ENCODE measurements around the gene FAM3A.
"Not testable (repeated sequence)": the region's sequence is repeated elsewhere in the genome, so short reads cannot be mapped to it uniquely, and the experiment has no call there.

Gene FAM3A, protein sequence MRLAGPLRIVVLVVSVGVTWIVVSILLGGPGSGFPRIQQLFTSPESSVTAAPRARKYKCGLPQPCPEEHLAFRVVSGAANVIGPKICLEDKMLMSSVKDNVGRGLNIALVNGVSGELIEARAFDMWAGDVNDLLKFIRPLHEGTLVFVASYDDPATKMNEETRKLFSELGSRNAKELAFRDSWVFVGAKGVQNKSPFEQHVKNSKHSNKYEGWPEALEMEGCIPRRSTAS

DNA sequence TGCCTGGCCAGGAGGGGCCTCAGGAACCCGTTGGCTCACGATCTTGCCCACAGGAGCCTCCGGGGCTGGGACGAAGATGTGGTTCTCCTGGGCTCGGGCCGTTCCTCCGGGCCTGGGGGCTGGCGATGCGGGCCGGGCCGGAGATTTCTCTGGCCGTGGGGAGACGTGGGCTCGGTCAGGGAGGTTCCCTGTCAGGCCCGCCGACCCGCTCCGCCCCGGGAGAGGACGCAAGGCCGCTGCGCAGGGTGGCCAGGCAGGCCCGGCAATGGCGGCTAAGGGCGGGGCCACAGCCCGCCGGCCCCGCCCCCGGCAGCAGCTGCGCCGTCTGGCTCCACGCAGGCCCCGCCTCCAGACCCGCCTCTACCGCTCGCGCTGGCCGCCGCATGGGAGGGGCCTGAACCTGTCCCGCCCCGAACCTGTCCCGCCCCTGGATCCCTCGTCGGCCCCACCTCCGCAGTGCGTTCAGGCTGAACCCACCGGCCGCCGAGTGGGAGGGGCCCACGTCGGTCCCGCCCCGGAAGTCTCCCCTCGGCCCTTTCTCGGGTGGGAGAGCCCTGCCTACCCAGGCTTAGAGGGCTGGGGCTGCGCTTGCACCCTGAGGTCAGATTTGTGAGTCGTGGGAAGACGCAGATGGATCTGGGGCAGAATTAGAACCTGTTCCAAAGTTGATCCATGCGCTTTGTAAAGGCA is at the start of gene FAM3A:
FAM3A (minus strand) TSS at position 267 of the 690 bp plus-strand sequence. CDS start 460 bp downstream, outside the sequence.
- peak; percentile 89 to 92 for DNase-seq (ENCODE audit: low read depth in 2 of 2)

DNA sequence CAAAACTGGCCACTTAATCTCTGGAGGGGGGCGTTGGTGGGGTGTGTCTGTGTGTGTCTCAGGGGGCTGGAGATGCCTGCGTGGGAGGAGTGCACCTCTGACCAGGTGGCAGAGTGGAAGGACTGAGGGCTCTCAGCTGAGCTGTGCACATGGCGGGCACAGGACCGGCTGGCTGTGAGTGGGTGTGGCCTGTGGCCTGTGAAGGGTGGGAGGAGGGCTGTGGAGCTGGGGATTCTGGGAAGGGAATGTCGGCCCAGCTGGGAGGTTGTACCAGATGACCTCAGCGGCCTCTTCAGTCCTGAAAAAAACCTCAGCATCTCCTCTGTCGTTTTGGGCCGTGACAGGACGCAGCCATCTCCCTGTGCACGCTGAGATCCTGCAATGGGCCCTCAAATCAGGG is 46.3 kb upstream of the FAM3A start:
- DNase-seq (ENCODE audit: low read depth in 2 of 2), result not testable (repeated sequence)

DNA sequence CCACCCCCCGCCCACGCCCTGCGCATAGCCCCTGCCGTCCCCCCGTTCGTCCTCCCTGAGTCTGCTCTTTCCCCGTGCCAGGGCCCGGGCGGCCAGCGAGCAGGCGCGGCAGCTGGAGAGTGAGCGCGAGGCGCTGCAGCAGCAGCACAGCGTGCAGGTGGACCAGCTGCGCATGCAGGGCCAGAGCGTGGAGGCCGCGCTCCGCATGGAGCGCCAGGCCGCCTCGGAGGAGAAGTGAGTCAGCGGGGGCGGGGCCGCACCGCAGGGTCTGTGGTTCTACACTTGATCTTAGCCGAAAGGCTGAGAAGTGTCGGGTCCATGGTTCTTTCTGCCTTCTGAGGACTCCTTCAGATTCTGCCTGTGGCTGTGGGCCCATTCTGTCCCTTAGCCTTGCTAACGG is 44.3 kb upstream of the FAM3A start:
- DNase-seq (ENCODE audit: low read depth in 2 of 2), result not testable (repeated sequence)

DNA sequence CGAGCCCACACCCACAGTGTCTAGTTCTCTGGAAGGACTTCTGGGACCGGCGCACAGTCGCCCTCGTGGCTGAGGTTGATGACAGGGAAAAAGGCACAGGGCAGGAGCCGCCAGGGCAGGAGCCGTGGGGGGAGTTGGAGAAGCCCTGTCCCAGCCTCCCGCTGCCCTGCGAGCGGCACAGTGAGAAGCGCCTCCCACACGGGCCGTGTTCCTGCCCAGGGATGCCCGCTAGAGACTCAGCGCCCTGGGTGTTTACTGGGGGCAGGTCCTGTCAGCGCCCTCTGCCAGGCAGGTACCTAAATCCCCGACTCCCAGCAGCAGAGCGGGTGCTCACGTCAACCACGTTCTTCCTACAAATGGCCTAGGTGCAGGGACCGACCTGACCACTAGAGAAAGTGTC is 42.9 kb upstream of the FAM3A start:
- not testable (repeated sequence) for DNase-seq (ENCODE audit: low read depth in 2 of 2)

DNA sequence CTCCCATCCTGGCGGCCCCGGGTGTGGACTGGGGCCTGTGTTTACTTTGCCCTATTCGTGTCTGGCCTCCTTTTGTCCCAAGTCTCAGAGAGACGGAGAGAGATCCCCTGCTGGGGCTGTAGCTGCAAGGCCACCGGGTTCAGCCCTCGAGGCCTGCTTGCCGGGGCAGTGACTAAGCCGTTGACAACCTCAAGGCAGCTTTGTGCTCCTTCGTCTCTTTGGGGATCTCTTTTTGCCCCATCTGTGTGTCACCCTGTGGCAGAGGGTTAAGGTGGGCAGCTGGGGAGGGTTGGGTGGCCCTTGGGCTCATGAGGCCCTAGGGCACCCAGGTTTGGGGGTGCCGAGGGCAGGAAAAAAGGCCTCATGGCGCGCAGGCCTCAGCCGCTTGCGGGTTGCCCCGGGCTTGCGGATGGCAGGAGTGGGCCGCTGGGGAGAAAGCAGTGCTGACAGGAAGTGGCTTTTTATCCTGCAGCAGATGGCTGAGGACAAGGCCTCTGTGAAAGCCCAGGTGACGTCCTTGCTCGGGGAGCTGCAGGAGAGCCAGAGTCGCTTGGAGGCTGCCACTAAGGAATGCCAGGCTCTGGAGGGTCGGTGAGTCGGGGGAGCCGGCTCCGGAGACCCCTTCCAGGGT is 42.1 kb upstream of the FAM3A start:
- not testable (repeated sequence) for DNase-seq (ENCODE audit: low read depth in 2 of 2)

DNA sequence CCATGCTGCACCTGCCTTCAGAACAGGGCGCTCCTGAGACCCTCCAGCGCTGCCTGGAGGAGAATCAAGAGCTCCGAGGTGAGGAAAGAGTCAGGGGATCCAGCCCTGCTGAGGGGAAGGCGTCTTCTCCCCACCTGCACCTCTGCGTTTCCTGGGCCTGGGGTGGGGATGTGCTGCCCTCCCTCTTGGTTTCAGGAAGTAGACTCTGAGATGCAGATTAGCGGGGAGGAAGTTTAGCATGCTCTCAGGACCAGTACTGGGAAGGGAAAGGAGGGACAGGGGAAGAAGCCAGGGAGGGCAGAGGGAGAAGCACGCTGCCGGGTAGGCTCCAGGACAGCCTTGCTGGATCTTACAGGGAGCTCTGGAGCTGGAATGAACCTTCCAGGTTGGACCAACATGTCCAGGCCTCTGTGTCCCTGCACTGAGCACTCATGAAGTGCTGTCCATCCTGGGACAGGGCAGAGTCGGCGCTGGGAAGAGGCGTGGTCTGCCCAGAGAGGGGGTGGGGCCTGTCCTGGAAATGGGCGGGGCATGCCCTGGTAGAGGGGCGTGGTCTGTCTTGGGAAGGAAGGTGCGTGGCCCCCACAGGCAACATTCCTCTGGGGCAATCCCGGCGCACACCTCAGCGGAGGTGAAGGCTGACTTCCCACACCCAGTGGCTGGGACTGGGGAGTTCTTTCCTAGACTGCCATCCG is 36.2 kb upstream of the FAM3A start:
- DNase-seq (ENCODE audit: low read depth in 2 of 2), result not testable (repeated sequence)

DNA sequence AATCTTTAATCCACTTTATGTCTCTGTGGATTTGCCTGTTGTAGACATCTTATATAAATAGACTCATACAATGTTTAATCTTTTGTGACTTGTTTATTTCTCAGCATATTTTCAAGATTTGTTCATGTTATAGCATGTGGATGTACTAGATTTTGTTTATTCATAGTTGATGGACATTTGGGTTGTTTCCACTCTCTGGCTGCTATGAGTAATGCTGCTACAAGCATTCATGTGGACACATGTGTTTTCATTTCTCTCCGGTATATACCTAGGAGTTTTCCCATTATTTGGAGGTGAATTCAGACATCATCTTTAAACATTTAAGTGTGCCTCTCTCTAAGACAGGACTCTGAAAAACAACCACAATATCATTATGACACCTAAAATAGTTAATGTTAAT is 33.7 kb upstream of the FAM3A start:
- DNase-seq (ENCODE audit: low read depth in 2 of 2), result no peak

DNA sequence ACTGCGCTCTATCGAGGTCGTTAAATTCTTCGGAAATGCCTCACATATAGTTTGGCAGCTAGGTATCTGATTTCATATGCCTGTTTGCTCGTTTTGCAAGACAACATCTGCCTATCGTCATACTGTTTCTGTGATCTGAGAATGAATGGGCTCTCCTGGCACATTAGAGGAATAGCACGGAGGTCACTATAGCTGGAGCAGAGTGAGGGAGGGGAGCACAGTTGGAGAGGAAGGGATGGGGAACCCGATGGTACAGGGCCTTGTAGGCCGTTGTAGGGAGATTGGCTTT is 31.9 kb upstream of the FAM3A start:
- DNase-seq (ENCODE audit: low read depth in 2 of 2), result no peak

DNA sequence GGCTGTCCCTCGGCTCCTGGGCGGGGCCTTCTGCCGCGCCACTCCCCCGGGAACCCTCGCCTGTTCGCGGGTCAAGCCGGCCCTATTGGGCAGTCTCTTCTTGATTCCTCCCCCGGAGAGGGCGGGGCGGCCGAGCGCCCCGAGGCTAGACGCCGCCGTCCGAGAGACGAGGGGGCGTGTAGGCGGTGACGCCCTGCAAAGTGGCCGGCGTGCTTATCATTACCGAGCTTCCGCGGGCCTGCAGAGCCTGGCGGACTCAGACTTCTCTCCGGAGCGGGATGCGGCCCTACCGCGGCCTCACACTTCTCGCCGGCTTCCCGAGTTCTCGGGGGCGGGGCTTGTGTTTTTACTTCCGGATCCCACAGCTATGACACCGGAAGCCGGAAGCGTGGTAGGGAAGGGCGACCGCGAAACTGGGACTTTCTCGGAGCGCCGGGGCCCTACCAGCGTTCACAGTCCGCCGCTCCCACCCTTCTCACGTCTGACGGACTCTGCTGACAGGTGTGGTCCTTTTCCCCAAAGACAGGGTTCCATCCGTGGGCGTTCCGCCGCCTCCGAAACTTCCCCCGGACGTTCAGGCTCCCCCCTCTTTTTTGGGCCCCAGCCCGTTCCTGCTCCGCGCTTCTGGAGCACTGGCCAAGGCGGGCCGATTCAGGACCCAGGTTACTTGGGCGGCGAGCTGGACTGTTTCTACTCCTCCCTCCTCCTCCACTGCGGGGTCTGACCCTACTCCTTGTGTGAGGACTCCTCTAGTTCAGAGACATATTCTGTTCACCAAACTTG is 31.4 kb upstream of the FAM3A start, which contains the start of gene IKBKG:
IKBKG (plus strand) TSS at position 376 of the 783 bp plus-strand sequence. CDS start 4,383 bp downstream, outside the sequence.
- DNase-seq (ENCODE audit: low read depth in 2 of 2), result peak; percentile 78 to 82

DNA sequence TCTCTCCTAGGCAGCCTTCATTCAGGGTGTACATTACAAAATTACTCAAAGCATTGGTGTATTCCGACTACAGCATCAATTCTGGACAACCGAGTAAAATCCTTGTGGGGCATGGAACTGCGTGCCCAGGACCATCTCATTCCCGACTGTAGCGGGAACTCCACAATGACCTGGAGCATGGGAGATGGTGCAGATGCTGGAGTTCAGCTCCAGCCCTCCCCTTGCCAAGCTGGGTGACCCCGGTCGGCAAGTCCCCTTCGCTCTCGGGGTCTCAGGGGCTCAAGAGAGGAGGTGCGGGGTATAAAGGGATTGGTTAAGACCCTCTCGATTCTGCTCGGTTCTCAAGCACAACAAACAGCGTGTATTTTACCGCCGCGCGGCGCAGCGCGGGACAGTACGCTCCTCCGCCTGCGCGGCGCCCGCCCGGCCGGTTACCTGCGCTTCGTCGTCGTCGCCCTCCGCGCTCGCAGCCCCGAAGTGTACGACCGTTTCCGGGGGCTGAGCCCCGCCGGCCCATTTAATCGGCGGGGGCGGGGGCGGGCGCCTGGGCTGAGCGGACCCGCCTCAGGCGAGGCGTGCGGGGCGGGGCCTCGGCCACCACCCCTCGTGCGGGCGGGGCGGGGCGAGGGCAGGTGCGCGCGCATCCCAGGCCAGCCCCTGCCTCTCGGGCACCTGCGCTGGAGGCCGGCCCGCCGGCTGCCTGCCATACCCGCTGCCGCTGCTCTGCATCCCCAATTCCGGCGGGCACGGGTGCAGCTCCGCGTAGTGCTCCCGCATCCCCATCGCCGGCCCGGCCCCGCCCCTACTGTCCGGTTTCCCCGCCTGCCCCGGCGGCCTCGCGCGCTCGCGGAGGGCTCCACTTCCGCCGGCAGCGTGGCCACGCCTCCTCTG is 30.6 kb upstream of the FAM3A start, which contains the start of gene G6PD:
G6PD (minus strand) TSS at position 493 of the 891 bp plus-strand sequence. CDS start 691 bp downstream, outside the sequence.
- DNase-seq (ENCODE audit: low read depth in 2 of 2), result peak in 1 of 2 donors; percentile 73

DNA sequence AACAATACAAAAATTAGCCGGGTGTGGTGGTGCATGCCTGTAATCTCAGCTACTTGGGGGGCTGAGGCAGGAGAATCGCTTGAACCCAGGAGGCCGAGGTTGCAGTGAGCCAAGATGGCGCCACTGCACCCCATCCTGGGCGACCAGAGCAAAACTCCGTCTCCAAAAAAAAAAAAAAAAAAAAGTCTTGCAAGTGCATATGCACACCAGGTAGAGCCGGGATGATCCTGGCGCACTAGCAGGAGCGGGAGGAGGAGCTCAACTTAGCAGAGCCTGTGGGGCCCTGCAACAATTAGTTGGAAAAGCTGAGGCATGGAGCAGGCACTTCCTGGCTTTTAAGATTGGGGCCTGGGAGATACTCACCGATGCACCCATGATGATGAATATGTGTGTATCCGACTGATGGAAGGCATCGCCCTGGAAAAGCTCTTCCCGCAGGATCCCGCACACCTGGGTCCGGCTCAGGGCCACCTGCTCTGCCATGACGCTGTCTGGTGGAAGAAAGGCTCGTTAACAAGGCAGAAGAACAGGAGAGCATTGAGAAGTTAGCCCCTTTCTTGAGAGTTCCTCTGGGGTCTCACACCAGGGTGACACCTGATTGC is 29.7 kb upstream of the FAM3A start:
- DNase-seq (ENCODE audit: low read depth in 2 of 2), result no peak

DNA sequence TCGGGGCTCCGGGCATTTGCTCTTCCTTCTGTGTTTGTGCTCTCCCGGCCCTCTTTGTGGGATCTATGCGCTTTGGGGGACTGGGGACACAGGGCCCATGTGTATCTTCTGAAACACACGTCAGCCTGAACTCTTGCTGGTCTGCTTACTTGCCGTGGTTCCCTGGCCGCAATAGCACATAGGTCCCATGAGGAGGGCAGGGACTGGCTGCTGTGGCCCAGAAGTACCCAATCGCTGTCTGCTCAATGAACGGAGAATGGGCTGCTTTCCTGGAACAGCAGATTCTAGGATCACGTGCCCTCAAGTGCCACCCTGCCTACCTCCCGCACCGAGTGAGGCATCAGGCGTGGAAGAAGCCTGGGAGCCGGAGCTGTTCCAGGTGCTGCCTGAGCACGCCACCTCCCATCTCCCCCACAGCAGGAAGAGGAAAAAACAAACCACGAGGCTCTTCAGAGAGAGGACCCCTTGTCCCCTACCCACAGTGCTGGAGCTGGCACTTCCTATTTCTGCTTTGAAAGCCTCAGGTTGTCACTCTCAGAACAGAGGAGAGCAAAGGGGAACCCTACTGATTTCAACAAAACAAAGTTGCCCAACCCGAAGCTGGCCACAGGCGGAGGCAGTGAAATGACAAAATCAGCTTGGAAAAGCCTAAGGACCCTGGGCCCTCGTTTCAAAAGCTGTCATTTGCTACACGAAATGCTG is 26.8 kb upstream of the FAM3A start:
- DNase-seq (ENCODE audit: low read depth in 2 of 2), result no peak

DNA sequence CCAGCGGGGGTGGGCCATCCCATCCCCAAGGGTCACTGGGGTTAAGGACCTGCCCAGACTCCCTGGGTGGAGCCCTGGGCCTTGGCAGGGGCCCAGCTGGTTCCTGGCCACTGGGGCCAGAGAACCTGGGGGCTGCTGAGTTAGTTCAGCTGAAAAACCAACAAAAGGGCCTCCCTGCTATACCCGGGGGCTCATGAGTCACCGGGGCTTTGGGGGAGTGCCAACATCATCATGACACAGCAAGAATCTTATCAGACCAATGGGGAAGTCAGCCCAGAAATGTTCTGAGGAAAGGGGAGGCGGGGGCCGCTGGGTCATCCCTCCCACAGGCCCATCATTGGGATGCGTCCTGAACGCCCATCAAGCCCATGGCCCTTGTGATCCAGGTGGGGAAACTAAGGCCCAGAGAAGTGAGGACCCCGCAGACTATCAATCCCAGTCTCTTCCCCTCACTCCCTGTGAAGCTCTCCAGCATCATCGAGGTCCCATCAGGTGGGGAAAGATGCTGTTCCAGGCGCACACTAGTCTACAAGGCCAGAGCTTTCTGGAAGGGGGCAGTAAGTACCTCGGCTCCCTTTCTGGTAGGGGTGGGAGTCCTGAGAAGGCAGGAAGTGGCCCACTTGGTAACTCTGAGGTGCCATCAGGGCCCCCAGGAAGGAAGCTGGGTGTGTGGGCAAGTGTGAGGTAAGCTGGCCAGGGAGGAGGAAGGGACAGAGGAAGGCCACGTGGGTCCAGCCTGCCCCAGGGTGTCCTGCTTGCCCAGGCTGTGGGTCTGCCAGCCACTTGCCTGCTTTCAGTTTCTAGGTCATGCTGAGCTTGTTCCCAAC is 26.1 kb upstream of the FAM3A start:
- DNase-seq (ENCODE audit: low read depth in 2 of 2), result no peak

DNA sequence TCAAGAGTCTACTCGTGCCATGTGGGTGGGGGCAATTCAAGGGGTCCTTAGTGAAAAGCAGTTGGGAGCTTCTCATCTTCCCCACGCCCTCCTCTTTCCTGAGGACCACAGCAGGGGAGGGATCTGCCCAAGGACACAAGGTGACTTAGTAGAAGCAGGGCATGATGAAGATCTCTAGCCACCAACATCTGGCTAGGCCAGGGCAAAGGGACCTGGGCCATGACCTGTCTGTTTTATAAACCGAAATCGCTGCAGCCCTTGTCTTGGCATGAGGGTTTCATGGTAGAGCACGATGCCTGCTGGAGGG is 25.5 kb upstream of the FAM3A start:
- no peak for DNase-seq (ENCODE audit: low read depth in 2 of 2)

DNA sequence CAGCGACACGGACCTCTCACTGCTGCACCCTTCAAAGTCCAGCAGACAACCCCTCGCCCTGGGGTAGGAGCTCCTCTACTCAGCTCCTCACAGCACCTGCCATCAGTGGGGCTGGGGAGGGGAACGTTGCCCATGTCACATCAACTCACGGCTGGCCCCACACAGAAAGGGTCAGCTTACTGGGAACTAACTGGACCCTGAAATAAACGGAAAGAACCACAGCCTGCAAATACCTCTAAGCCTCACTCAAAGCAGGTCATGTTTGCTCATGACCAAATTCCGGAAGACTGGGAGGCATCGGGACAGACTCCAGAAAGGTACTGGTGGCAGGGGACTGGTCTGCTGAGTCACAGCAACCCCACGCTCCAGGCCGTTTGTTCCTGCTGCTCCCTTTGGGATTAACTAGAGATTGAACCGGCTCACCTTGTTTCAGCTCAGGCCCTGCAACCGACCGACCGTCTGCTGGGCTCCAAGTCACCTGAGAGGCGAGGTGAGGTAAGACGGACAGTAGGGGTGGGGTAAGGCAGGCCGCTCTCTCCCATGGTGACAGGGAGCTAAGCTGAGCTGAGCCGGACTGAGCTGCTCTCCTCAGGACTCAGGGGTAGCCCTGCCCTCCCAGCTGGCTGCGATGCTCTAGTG is 25.0 kb upstream of the FAM3A start:
- DNase-seq (ENCODE audit: low read depth in 2 of 2), result no peak

DNA sequence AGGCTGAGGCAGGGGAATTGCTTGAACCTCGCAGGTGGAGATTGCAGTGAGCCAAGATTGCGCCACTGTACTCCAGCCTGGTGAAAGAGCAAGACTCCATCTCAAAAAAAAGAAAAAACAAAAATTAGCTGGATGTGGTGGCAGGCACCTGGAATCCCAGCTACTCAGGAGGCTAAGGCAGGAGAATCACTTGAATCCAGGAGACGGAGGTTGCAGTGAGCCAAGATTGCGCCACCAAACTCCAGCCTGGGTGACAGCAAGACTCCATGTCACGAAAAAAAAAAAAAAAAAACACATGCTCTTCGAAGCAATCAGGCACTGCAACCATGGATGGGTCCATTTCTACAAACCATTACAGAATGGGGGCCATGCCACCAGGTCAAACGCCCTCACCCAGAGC is 24.3 kb upstream of the FAM3A start:
- DNase-seq (ENCODE audit: low read depth in 2 of 2), result not testable (repeated sequence)

DNA sequence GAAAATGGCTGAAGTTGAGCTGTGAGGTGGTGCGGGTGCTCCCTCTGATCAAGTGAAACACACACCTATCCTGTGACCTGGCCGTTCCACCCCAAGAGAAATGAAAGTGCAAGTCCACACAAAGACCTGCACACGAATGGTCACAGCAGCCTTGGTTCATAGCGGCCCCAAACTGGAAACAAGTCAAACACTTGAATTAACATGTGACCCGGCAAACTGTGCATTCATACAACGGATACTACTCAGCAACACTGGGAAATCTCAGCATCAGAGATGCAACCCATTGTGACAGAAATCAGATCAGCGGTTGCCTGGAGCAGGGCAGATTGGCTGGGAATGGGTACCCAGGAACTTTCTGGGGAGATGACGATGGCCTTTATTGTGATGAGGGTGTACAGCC is 23.0 kb upstream of the FAM3A start:
- DNase-seq (ENCODE audit: low read depth in 2 of 2), result no peak

DNA sequence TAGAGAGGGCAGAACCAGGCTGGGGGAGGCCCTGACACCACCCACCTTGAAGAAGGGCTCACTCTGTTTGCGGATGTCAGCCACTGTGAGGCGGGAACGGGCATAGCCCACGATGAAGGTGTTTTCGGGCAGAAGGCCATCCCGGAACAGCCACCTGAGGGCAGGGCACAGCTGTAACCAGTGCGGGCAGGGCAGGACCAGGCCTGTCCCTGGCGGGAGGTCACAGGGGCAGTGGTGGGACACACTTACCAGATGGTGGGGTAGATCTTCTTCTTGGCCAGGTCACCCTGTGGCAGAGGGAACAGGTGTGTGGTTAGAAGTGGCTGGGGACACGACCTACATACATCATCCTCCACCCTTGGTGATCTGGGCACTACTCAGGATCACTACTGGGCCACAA is 19.9 kb upstream of the FAM3A start:
- DNase-seq (ENCODE audit: low read depth in 2 of 2), result no peak

All from stimulated activated CD4-positive, alpha-beta T cell treated with anti-CD3 and anti-CD28 coated beads, Interleukin-15, amount 100 ng/mL, for 48 hours (primary cell).